Caco-2 (cell line): Measurements from ENCODE around the gene SLTM. TPM values are rescaled to one million over a fixed set of nuclear protein-coding genes. Genes with fewer than 3 reads are reported as not detected.

Experiments used
- BruUV-seq: library from RNA; stranded (reverse); fragments of 400-500 nt; replicated peaks from 2 replicates; lab custom pipeline; 2021; lab: Mats Ljungman, UMichigan
- CTCF ChIA-PET: fragments of 300-600 bp; sonication (Branson Sonifier 250); formaldehyde crosslinking; loops from one replicate; lab custom pipeline; 2022; ENCODE audit warnings: antibody characterized with exemption; lab: Charles Lee
- POLR2A ChIA-PET: fragments of 300-600 bp; sonication (Branson Sonifier 250); formaldehyde crosslinking; loops from one replicate; lab custom pipeline; 2022; ENCODE audit warnings: antibody characterized with exemption; lab: Charles Lee
- DNase-seq, 2 experiments: peaks; one replicate each; pipeline versions ENCODE4 v3.0.0 to v3.0.0-alpha.2; 2020 to 2022
- H3K27me3 ChIP-seq: replicated peaks from 2 replicates; pipeline ENCODE4 v1.6.0; 2011; ENCODE audit warnings: low read length; ENCODE audit not compliant: control insufficient read depth, insufficient read depth
- H3K36me3 ChIP-seq: 2 replicates; pipeline ENCODE4 v1.5.1; 2011; ENCODE audit warnings: low read length; ENCODE audit not compliant: control insufficient read depth, insufficient read depth
- H3K4me1 ChIP-seq: fragments of 250-450 bp; sonication (Bioruptor Pico); 2 replicates; pipeline ENCODE4 v1.5.1; 2020; ENCODE audit warnings: mild to moderate bottlenecking
- H3K4me3 ChIP-seq: 2 replicates; pipeline ENCODE4 v1.5.1; 2011; ENCODE audit warnings: low read depth, mild to moderate bottlenecking, control low read depth, low read length
- H3K9me3 ChIP-seq: fragments of 250-450 bp; sonication (Bioruptor Pico); 2 replicates; pipeline ENCODE4 v1.5.1; 2020; ENCODE audit warnings: mild to moderate bottlenecking, moderate library complexity
- H3K27ac Mint-ChIP-seq: one replicate; pipeline ENCODE4 v1.8.0; 2022; ENCODE audit warnings: mixed read lengths; ENCODE audit not compliant: unreplicated experiment
- H3K27me3 Mint-ChIP-seq: one replicate; pipeline ENCODE4 v1.8.0; 2022; ENCODE audit warnings: mixed read lengths; ENCODE audit not compliant: insufficient read depth, unreplicated experiment
- H3K36me3 Mint-ChIP-seq: one replicate; pipeline ENCODE4 v1.8.0; 2022; ENCODE audit warnings: mild to moderate bottlenecking, mixed read lengths; ENCODE audit not compliant: insufficient read depth, unreplicated experiment
- H3K4me1 Mint-ChIP-seq: one replicate; pipeline ENCODE4 v1.8.0; 2022; ENCODE audit warnings: low read depth, mixed read lengths; ENCODE audit not compliant: unreplicated experiment
- H3K4me3 Mint-ChIP-seq: one replicate; pipeline ENCODE4 v1.8.0; 2022; ENCODE audit warnings: mild to moderate bottlenecking, moderate library complexity, mixed read lengths; ENCODE audit not compliant: unreplicated experiment
- H3K9me3 Mint-ChIP-seq: one replicate; pipeline ENCODE4 v1.8.0; 2022; ENCODE audit warnings: mixed read lengths; ENCODE audit not compliant: unreplicated experiment
- intact Hi-C: fragments of 100-400 bp; cut with micrococcal nuclease; formaldehyde crosslinking; loops from one replicate; pipeline ENCODE4 v1.10.0; 2022; ENCODE audit not compliant: unreplicated experiment
- total RNA-seq: library from RNA; stranded (reverse); gene quantifications from 2 replicates; pipeline ENCODE4 v1.2.3, GENCODE V29; 2022
- TF ChIP-seq, protein P1 (sequence below), 2 experiments: fragments of 200-600 bp in 1 of 2; IDR thresholded peaks; 1 replicate in 1 of 2; 2 replicates in 1 of 2; pipeline versions ENCODE4 v1.5.1 to v1.8.0; 2011 to 2022; ENCODE audit warnings: antibody characterized with exemption in 1 of 2, control low read depth in 1 of 2, inconsistent platforms in 1 of 2, low read depth in 1 of 2, low read length in 1 of 2, mild to moderate bottlenecking in 1 of 2, moderate library complexity in 1 of 2; ENCODE audit not compliant: insufficient read depth in 1 of 2, severe bottlenecking in 1 of 2, unreplicated experiment in 1 of 2

SLTM gene
- total RNA-seq, 1 experiment from 2014 or later: 79.5 TPM

DNA sequence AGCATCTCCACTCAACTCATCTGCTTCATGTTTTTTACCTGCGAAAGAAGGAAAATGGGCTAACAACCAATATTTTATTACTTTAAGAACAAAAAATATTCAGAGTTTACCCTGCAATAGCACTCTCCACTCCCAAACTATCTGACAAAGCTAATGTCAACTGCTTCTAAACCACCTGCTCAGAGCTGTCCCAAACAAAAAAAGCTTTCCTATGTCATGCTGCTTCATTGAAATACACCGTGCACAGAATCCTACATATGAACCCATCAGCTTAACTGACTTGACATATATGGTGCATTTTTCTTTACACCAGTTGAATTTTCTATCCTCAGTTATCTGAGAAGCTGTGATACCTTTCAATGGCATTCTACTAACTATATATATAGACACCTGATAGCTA is 16.5 kb downstream of the SLTM start:
- Histone ChIP-seq H3K4me1 (peaks cover 6% of the 10 kb centered on the region; the same call in 1 of the 2 replicates), H3K36me3 (no peaks in the 10 kb centered on the region), H3K9me3 (no peaks in the 10 kb centered on the region), H3K4me3 (no peak overlapping the region), H3K27me3 (no peaks in the 10 kb centered on the region)
- intact Hi-C loops: no loop called here
- no peak overlapping the region for H3K4me3 Mint-ChIP-seq
- POLR2A ChIA-PET: no interaction called here
- CTCF ChIA-PET: no interaction called here
- H3K27ac Mint-ChIP-seq: no peak overlapping the region
- TF ChIP-seq, protein P1, sequence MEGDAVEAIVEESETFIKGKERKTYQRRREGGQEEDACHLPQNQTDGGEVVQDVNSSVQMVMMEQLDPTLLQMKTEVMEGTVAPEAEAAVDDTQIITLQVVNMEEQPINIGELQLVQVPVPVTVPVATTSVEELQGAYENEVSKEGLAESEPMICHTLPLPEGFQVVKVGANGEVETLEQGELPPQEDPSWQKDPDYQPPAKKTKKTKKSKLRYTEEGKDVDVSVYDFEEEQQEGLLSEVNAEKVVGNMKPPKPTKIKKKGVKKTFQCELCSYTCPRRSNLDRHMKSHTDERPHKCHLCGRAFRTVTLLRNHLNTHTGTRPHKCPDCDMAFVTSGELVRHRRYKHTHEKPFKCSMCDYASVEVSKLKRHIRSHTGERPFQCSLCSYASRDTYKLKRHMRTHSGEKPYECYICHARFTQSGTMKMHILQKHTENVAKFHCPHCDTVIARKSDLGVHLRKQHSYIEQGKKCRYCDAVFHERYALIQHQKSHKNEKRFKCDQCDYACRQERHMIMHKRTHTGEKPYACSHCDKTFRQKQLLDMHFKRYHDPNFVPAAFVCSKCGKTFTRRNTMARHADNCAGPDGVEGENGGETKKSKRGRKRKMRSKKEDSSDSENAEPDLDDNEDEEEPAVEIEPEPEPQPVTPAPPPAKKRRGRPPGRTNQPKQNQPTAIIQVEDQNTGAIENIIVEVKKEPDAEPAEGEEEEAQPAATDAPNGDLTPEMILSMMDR (IDR thresholded peaks at IDR 0.05; ENCODE audit: insufficient read depth in 1 of 2, low read depth in 1 of 2, low read length in 1 of 2, severe bottlenecking in 1 of 2, unreplicated experiment in 1 of 2): no peak
- BruUV-seq: no TSS peak
- no peaks in the 10 kb centered on the region for H3K9me3 Mint-ChIP-seq
- H3K4me1 Mint-ChIP-seq: no peaks in the 10 kb centered on the region
- no peaks in the 10 kb centered on the region for H3K27me3 Mint-ChIP-seq
- no peak for DNase-seq
- H3K36me3 Mint-ChIP-seq: peaks cover 30% of the 10 kb centered on the region

- POLR2A ChIA-PET: no interaction called here
- no peak for DNase-seq
- no peaks in the 10 kb centered on the region for H3K36me3 ChIP-seq
Observed at GRCh38 chr15:58910456-58910855, 23.0 kb downstream of the SLTM start.

DNA sequence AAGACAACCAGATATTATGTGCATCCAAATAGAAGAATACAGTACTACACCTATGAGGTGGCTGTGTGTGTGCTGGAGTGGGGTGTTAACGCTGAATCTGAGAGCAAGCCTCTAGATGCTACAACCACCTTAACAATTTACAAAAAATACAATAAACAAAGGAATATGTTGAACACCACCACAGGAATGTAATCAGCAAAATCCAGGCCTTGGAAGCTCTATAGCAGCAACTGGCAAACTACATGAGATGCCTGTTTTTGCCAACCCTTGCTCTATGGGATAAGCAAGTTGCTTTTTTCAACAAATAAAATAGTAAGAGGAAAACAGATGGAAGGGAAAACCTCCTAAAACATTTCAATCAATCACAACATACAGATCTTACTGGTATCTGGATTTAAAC is 23.9 kb downstream of the SLTM start:
- Mint-ChIP-seq H3K9me3 (no peaks in the 10 kb centered on the region), H3K27me3 (no peaks in the 10 kb centered on the region), H3K36me3 (peaks cover 55% of the 10 kb centered on the region), H3K4me3 (no peak overlapping the region), H3K27ac (no peak overlapping the region), H3K4me1 (no peaks in the 10 kb centered on the region)
- Histone ChIP-seq H3K36me3 (no peaks in the 10 kb centered on the region), H3K9me3 (no peaks in the 10 kb centered on the region), H3K27me3 (no peaks in the 10 kb centered on the region), H3K4me1 (no peaks in the 10 kb centered on the region), H3K4me3 (no peak overlapping the region)
- no TSS peak for BruUV-seq
- ChIA-PET POLR2A (no interaction called here), CTCF (no interaction called here)
- intact Hi-C loops: no loop called here
- no peak for DNase-seq
- TF ChIP-seq, protein P1 (IDR thresholded peaks at IDR 0.05; ENCODE audit: insufficient read depth in 1 of 2, low read depth in 1 of 2, low read length in 1 of 2, severe bottlenecking in 1 of 2, unreplicated experiment in 1 of 2): no peak

More at GRCh38 chr15:58910456-58910855, 23.0 kb downstream of the SLTM start:
- no peak overlapping the region for H3K4me3 ChIP-seq
- no peaks in the 10 kb centered on the region for H3K4me1 ChIP-seq
- Mint-ChIP-seq H3K4me3 (no peak overlapping the region), H3K36me3 (peaks cover 57% of the 10 kb centered on the region), H3K4me1 (no peaks in the 10 kb centered on the region), H3K27me3 (no peaks in the 10 kb centered on the region), H3K27ac (no peak overlapping the region), H3K9me3 (no peaks in the 10 kb centered on the region)
- TF ChIP-seq, protein P1 (IDR thresholded peaks at IDR 0.05; ENCODE audit: insufficient read depth in 1 of 2, low read depth in 1 of 2, low read length in 1 of 2, severe bottlenecking in 1 of 2, unreplicated experiment in 1 of 2): no peak
- no peaks in the 10 kb centered on the region for H3K9me3 ChIP-seq
- intact Hi-C loops: no loop called here
- no peaks in the 10 kb centered on the region for H3K27me3 ChIP-seq
- BruUV-seq: no TSS peak
- CTCF ChIA-PET: no interaction called here
